Measurements from ENCODE around the gene GSDME. TPM values are rescaled to one million over a fixed set of nuclear protein-coding genes. Genes with fewer than 3 reads are reported as not detected.

GSDME gene
- total RNA-seq, 1 experiment from 2014 or later: 4.5 TPM

DNA sequence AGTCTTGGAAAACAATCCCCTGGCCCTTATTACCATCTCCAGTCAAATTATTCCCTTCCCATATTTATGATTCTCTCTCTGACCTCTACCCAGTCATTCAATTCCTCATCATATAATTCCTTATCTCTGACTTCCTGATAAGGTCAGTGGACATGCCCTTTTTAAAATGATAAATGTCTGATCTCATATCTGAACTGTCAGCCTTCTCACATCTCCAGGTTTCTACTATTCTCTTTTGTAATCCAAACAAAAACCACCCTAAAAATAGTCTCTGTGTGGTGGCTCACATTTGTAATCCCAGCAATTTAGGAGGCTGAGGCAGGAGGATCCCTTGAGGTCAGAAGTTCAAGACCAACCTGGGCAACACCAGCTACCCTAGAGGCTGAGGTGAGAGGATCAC is 11.9 kb downstream of the GSDME start:
- Histone ChIP-seq H3K27me3 (ENCODE audit: control insufficient read depth, insufficient read depth, low read length) (no peaks in the 10 kb centered on the region), H3K4me3 (ENCODE audit: low read depth in 2 of 2, low read length in 2 of 2) (no peak overlapping the region), H3K4me1 (ENCODE audit: control insufficient read depth, insufficient read depth, low read length) (no peaks in the 10 kb centered on the region), H3K27ac (ENCODE audit: low read length) (no peak overlapping the region), H3K36me3 (ENCODE audit: control insufficient read depth, insufficient read depth, low read length) (no peaks in the 10 kb centered on the region), H3K9me3 (ENCODE audit: control insufficient read depth, insufficient read depth, low read depth, low read length) (no peaks in the 10 kb centered on the region)
- intact Hi-C loops (cut with micrococcal nuclease; ENCODE audit: unreplicated experiment) (no loop called here), in situ Hi-C loops (cut with HindIII; ENCODE audit: low pct_unique_long_range_greater_than_20kb, low sequenced_read_pairs) (no loop called here)
- ATAC-seq (no peak), DNase-seq (ENCODE audit: low read depth, low spot score) (no peak)
- CTCF ChIA-PET: no interaction called here
- POLR2A ChIA-PET: no interaction called here
- BruUV-seq (replicated peaks): no TSS peak
- TF ChIP-seq POLR2AphosphoS5 (IDR thresholded peaks at IDR 0.05; ENCODE audit: low read depth, low read length) (no peak), REST (IDR thresholded peaks at IDR 0.05; ENCODE audit: insufficient read depth in 1 of 2, low read depth in 2 of 2, low read length in 1 of 2) (no peak), CTCF (IDR thresholded peaks at IDR 0.05) (no peak), TCF7L2 (IDR thresholded peaks at IDR 0.05; ENCODE audit: low read depth, low read length) (no peak), SIN3A (IDR thresholded peaks at IDR 0.05; ENCODE audit: borderline replicate concordance, insufficient read depth, low read depth, low read length) (no peak)

DNA sequence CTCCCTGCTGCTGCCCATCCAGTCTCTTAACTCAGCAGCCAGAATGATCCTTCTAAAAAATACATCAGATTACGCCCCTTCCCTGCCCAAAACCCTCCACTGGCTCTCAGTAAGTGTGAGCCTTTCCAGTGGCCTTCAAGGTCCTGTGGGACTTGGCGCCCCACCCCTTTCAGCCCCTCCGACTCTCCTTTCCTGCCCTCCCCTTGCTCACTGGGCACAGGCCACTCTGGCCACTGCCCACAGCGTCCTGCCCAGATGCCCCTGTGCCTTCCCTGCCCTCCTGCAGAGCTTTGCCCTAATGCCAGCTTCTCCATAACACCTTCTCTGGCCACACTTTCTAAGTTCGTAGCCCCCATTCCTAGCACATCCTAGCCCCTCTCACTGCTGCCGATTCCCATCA is 13.8 kb downstream of the GSDME start:
- Histone ChIP-seq H3K9me3 (ENCODE audit: control insufficient read depth, insufficient read depth, low read depth, low read length) (no peaks in the 10 kb centered on the region), H3K4me1 (ENCODE audit: control insufficient read depth, insufficient read depth, low read length) (no peaks in the 10 kb centered on the region), H3K27ac (ENCODE audit: low read length) (no peak overlapping the region), H3K36me3 (ENCODE audit: control insufficient read depth, insufficient read depth, low read length) (no peaks in the 10 kb centered on the region), H3K27me3 (ENCODE audit: control insufficient read depth, insufficient read depth, low read length) (no peaks in the 10 kb centered on the region), H3K4me3 (ENCODE audit: low read depth in 2 of 2, low read length in 2 of 2) (no peak overlapping the region)
- intact Hi-C loops (cut with micrococcal nuclease; ENCODE audit: unreplicated experiment): no loop called here
- TF ChIP-seq CTCF (IDR thresholded peaks at IDR 0.05): no peak
- TF ChIP-seq TCF7L2 (IDR thresholded peaks at IDR 0.05; ENCODE audit: low read depth, low read length): no peak
- no peak for TF ChIP-seq REST (IDR thresholded peaks at IDR 0.05; ENCODE audit: insufficient read depth in 1 of 2, low read depth in 2 of 2, low read length in 1 of 2)
- TF ChIP-seq SIN3A (IDR thresholded peaks at IDR 0.05; ENCODE audit: borderline replicate concordance, insufficient read depth, low read depth, low read length): no peak
- TF ChIP-seq POLR2AphosphoS5 (IDR thresholded peaks at IDR 0.05; ENCODE audit: low read depth, low read length): no peak
- BruUV-seq (replicated peaks): no TSS peak
- DNase-seq (ENCODE audit: low read depth, low spot score) (no peak), ATAC-seq (no peak)
- CTCF ChIA-PET: no interaction called here
- POLR2A ChIA-PET: no interaction called here
- in situ Hi-C loops (cut with HindIII; ENCODE audit: low pct_unique_long_range_greater_than_20kb, low sequenced_read_pairs): no loop called here
